Activated CD4-positive, alpha-beta T cell treated with anti-CD3 and anti-CD28 coated beads, Interleukin-2, amount 50 U/mL, for 4 hours (primary cell): Measurements from ENCODE around the gene NGF.
"Not testable (repeated sequence)": the region's sequence is repeated elsewhere in the genome, so short reads cannot be mapped to it uniquely, and the experiment has no call there.

ENCODE experiments used
- DNase-seq, 2 experiments: peaks; one replicate each; pipeline ENCODE4 v3.0.0-alpha.2; 2020

The NGF gene

DNA sequence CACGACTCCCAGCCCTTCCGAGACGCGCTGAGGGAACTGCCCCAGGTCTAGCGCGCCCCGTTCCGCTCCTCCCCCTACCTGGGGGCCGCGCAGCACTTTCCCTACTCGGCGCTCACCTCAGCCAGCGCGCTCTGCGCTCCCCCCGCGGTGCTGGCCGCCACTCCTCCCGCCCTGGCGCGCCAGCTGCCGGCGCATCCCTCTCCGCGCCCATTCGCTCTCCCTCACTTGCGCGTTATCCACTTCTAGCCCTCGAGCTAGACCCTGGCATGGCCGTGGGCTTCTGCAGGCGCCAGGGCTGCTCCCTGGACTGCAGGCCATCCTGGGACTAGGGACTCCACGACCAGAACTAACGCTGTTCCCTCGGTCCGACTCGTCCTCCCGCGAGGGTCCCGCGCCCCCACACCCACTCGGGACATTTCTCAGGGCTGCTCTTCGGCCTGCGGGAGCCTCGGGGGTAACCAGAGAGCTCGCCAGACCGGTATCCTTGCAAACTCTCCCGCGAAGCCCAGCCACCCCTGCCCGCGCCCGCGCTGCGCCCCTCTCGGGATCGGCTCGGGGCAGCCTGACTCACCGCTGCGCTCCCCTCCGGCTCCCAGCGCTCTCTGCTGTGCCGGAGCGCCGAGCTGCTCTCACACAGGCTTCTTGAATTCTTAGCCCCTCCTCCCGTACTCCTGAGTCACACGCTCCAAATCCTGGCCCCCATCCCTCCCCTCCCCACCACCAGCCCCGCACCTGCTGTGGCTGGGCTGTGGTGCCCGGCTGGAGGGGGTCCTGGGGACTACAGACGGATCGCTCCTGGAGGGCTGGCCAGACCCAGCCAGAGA is at the start of gene NGF:
NGF (minus strand) TSS at position 617 of the 824 bp plus-strand sequence. CDS start 51,454 bp downstream, outside the sequence.
- DNase-seq = no peak

DNA sequence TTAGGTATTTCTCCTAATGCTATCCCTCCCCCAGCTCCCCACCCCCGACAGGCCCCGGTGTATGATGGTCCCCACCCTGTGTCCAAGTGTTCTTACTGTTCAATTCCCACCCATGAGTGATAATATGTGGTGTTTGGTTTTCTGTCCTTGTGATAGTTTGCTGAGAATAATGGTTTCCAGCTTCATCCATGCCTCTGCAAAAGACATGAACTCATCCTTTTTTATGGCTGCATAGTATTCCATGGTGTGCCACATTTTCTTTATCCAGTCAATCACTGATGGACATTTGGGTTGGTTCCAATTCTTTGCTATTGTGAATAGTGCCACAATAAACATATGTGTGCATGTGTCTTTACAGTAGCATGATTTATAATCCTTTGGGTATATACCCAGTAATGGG is 45.4 kb upstream of the NGF start:
- not testable (repeated sequence) for DNase-seq

DNA sequence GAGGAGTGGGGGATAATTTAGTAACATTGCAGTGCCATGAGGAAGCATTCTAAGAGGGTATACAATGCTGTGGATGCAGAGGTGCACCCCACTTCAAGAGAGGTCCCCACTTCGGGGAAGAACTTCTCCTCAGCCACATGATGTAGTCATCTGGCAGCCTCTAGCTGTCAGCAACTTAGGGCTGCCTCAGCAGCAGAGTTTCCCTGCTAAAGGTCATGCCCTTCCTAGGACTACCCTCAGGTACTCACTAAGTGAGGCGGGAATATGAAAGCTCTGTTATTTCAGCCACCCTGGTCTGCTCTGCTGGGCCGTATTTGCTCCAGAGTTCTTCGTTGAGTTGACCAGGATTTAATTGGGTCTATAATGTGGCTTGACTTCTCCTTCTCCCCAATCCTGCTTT is 41.9 kb upstream of the NGF start:
- DNase-seq = no peak

DNA sequence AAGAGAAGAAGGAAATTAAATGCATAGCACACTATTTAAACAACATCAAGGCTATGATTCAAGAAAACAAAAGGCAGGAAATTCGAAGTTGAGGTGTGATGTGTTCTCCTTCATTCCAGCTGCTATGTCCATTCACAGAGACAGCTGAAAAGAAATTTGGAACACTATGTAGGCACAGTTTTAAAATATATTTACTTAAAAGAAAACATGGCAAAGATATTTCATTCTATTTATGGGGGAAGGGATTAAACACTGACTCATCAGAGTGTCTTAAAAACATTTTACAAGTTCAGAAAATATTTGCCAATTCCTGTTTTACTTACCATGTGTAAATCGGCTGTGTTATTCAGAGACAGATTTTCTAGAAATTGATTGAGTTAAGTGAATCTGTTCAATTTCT is 39.4 kb upstream of the NGF start:
- no peak for DNase-seq

DNA sequence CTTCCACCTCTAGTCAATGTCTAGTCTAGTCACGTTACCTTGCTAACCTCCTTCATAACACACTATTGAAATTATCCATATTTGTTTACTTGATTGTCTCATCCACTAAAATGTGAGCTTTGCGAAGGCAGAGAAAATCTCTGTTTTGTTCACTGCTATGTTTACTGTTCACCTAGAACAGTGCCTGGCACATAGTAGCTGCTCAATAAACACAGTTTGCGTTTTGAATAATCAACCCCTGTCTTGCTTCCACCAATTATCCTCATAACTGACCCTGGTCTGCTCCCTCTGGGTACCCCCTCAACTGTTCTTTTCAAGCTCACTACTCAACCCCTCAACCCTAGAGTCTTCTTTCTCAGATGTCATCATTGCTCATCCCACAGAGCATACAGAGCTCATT is 36.5 kb upstream of the NGF start:
- DNase-seq = no peak

DNA sequence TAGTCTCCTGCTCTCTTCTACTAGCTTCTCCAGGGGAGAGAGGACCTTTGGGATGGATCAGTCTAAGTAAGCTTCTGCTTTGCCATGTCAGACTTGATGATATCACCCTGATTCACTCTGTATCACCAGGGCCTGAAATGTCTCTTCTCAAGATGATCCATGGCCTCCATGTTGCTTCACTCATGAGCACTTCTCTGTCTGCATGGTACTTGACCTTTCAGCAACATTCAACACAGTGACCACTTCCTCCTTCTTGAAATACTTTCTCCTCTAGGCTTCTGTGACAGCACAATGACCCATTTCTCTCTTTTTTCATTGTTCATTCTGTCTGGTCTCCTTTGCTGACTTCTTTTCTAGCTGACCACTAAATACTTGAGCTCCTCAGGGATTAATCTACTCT is 35.3 kb upstream of the NGF start:
- no peak for DNase-seq

DNA sequence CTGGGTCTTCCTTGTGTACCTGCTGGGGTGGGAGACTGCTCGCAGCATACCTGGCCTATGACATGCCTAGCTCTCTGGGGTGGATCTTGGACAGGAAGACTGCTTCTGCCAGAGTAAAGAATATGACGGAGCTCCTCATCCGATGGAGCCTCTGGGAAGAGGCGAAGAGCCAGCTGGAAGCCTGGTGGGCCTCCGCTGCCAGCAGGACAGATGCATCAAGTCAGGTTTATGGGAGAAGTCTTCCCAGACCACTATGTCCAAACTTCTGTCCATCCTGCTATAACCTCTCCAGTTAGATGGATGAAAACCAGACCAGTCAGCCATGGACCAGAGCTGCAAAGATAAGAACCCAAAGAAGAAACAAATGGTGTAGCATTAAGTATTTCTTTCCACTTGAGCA is 27.7 kb upstream of the NGF start:
- no peak for DNase-seq

DNA sequence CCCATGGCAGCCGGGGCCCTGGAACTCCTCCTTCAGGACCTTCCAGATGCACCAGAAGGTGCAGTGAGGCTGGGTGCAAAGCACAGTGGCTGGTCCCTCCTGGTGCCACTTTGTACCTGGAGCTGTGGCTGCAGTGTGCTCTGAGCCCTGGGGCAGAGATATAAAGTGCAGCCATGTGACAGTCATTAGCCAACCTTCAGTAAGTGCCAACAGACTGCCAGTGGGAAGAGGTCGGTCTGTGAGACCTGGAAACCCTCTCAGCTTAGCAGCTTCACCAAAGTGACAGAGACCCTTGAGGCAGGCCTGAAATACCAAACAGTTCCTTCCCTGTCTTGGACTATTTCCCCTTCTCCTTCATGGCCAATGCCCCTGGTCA is 26.7 kb upstream of the NGF start:
- DNase-seq = no peak

DNA sequence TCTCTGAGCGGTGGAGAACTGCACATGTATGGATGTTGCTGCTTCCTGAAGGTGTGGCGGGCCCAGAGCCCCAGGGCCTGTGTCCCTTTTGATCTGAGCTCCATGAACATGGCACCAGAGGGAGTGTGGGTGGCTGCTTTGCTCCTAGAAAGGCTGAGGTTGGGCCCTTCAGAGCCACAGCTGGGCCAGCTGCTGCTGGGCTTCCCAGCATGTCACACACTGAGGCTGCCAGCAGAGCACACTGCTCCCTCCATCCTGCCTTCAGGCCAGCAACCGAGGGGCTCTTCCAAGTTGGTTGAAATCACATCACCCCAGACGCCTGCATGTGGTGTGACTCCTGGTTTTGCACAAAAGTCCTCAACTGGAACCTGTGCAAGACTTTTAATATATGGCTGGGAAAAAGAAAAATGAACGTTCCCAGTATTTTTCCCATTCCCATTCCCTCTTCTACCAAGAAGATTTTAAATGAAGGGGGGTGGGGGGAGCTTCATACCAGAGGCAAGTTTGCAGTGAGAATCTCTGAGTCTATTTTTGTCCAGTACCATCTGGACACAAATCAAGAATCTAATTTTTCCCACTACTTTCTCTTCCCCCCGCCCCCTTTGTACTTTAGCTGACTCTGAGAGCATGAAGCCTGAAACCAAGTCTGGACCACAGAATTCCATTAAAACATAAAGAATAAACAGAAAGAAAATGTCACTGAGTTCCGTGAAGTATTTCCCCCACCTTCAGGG is 26.2 kb upstream of the NGF start:
- DNase-seq = no peak

DNA sequence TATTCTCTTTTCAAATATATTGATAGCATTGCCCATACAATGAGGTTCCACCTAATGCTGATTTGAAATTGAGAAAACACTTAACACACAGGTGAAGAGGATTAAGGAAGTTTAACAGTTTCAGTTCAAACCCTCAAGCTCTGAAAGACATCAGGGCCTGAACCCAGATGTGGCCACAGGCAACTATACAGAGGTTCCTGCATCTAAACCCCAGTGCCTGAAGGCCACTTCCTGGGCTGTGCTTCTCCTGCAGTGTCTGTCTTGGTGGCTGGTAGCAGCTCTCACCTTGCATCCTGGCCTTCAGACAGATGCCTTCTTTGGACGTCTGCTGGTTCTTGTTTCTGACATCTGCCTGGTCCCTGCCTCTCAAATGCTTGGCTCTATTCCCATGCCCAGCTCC is 25.1 kb upstream of the NGF start:
- DNase-seq = no peak

DNA sequence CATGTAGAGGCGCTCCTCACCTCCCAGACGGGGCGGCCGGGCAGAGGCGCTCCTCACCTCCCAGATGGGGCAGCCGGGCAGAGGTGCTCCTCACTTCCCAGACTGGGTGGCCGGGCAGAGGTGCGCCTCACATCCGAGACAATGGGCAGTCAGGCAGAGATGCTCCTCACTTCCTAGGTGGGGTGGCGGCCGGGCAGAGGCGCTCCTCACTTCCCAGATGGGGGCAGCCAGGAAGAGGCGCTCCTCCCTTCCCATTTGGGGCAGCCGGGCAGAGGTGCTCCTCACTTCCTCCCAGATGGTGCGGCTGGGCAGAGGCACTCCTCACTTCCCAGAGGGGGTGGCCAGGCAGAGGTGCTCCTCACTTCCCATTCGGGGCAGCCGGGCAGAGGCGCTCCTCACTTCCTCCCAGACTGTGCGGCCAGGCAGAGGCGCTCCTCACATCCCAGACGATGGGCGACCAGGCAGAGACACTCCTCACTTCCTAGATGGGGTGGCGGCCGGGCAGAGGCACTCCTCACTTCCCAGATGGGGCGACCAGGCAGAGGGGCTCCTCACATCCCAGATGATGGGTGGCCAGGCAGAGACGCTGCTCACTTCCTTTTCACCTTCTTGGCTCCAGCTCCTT is 22.6 kb upstream of the NGF start:
- not testable (repeated sequence) for DNase-seq

DNA sequence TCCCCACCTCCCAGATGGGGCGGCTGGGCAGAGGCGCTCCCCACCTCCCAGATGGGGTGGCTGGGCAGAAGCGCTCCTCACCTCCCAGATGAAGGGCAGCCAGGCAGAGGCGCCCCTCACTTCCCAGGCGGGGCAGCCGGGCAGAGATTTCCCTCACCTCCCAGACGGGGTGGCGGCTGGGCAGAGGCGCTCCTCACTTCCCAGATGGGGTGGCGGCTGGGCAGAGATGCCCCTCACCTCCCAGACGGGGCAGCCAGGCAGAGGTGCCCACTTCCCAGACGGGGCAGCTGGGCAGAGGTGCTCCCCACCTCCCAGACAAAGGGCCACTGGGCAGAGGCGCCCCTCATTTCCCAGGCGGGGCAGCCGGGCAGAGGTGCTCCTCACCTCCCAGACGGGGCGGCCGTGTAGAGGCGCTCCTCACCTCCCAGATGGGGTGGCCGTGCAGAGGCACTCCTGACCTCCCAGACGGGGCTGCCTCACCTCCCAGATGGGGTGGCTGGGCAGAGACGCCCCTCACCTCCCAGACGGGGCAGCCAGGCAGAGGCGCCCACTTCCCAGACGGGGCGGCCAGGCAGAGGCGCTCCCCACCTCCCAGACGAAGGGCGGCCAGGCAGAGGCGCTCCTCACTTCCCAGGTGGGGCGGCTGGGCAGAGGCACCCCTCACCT is 21.9 kb upstream of the NGF start:
- not testable (repeated sequence) for DNase-seq

DNA sequence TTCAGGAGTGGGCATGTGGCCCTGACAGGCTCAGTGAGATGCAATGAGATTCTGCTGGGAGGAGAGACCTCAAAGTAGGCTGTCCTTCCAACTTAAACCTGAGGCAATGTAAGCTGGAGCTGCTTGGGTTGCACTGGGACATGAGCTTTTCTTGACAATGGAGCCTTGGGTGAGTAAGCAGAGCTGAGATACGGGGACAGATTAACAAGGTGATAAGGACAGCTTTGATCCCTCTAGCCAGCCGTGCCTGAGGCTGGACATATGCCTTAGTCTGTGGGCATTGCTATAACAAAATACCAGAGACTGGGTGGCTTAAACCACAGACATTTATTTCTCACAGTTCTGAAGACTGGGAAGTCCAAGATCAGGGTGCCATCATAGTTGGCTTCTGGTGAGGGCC is 18.3 kb upstream of the NGF start:
- no peak for DNase-seq

DNA sequence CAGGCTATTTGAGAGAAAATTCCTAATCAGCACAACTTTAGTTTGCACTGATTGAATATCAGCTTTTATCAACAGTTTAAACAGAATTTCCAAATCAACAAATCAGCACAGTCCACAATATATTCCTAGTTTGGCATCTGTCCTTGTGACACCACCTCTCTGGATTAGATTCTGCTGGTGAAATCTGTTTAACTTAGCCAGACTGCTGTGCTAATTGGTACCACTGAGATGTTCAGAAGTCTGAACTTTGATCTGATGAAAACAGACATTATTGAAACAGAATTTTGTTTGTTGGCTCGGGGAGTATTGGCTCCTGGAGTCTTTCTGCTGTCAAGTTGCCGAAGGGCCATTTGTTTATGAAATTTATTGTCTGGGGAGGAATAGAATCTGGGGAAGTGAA is 17.0 kb upstream of the NGF start:
- no peak for DNase-seq

DNA sequence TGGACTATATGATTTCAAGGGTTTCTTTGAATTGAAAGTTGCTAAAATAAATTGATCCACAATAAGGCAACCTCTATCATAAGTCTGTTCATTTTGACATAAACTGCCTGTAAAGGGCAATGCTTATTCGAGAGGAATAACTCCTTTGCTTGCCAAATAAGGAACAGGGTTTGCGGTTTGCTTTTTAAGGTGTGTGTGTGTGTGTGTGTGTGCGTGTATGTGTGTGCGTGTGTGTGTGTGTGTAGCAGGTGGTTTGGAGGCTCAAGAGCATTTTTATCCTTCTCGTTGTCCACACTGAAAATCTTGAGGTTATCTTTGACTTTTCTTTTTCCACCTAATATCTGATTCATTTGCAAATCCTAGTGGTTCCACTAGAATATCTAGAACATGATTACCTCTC is 13.1 kb upstream of the NGF start:
- DNase-seq = no peak

DNA sequence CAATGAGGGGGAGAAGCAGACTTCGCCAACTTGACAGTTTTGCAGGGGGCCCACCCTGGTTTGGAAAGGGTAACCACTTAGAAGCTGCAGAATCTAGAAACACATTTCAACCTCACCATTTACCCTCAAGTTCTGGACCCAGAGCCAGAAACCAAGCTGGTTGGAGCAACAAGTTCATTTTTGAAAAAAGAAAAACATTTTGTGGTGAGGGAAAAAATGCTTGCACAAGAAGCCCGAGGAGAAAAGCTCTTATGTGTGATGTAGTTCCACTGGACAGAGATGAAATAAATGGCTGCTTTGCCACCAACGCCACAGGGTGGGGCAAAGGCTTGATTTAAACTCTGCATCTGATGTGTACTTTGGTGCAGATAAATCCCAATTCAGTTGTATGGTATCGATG is 10.6 kb upstream of the NGF start:
- no peak for DNase-seq

DNA sequence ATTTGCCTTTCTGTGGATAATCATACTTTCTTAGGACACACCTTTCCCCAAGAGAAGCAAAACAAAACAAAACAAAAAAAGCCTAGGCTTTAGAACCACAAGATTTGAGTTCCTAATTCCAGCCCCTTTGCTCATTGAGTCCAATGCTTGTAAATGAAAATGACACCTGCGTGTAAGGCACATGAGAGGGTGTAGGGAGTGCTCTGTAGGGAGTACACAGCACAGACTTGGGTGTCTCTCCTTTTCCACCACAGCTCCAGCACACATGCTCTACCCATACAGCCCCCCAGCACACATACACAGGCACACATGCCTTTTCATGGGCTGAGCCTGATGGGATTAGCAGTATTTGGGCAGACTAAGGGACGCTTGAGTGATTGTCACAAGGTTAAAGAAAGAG is 9.2 kb upstream of the NGF start:
- DNase-seq = no peak

DNA sequence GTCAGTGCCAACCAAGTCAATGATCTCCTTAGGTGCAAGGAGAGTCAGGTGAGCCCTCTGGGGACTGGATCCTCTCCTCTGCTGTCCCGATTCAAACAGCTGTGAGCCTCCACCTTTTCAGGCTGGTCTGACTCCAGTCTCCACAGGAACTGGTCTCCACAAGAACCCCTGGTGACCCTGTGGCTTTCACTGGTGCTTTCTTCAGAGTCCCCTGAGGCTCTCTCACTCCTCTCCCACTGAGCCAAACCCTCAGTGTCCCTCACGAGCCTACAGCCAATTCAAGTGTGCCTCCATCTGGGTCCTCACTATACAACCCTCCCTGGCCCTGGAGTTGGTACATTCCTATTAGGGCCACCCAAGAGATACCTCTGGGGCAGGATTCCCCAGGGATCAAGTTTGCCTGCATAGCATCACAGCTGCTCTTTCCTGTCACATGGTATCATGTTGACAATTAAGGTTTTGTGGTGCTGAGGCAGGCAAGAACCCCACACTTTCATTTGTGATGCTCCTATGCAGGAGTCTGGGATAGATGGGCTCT is 5.2 kb upstream of the NGF start:
- DNase-seq = no peak

DNA sequence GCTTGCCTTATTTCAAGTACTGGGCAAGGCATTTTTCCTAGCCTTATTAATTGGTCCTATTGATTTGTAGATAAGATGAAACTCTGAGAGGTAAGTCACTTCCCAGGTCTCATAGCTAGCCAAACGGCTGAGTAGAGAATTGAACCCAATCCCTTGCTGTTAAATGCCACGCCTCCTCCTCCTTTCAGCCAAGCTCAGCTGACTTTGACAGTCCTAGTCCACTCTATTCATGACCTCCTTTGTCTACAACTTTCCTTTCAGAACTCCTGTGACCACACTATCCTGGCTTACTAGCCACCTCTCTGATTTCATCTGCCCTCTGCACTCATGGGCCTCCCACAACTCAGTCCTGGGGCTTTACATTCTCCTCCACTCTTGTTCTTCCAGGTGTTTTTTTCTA is 3.9 kb upstream of the NGF start:
- DNase-seq = no peak

DNA sequence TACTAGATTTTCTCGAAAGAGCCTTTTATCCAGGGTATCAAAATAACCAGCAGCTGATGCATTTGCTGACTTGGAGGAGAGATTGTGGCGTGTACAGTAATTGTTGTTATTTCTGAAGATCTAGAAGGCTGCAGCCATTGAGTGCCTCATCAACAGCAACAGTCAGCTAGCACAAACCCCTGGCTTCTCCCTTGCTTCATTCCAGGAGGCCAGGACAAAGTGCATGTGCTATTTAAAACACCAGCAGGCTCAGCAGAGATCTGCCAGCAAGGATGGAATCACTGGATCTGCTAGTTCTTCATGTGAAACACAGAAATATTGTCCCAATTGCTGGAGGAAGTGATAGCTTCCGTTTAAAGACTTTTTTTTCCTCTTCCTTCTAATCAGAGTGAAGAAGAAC is 2.8 kb upstream of the NGF start:
- no peak for DNase-seq

DNA sequence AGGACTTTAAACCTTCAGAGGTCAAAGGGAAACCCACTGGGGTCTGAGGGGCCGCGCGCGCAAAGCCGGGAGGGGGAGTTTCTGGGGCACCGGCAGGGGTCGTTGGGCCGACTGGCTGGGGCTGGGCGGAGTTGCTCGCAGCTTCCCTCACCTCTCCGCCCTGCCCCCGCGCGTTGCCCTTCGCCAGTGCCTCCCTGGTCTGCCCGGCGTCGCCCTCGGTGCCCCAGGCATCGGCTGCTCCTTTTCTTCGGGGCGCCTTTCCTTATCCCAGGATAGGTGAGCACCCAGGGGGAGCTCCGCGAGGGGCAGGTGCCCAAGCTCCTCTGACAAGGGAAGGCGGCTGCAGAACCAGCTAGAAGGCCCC is 390 bp upstream of the NGF start:
- DNase-seq = no peak

DNA sequence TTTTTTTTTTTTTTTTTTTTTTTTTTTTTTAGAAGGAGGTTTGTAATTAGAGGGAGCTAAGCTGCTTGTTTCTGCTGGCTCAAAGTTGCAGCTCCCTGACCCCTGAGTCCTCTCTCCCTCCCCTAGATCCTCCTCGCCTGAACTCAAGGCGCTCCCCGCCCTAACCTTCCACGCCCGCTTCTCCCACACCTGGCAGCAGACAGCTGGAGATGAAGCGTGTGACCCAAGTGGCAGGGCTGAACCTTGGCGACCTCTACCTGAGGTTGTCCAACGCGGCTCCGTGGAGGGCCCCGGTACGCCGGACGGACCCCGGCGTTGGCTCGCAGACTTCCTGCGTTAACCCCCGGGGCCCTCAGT is 795 bp downstream of the NGF start:
- no peak for DNase-seq

DNA sequence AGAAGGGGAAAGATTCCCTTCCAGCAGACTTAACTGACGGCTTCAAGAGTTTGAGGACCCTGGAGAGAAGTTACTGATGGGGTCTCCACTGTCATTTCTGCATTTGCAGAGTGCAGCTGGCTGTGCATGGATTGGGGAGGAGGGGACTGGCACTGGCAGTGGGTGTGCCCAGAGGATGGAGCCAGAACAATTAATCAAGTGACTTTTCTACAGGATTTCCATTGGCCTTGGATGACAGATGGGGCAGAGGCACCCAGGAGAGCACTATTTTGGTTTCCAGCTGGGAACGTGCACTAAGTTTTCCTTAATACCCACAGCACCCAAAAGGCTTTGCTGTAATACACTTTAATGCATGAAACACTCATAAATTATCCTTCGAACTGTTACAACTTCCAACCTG is 1.3 kb downstream of the NGF start:
- no peak for DNase-seq
